ENCODE results near the gene PLEKHS1. TPM values are rescaled to one million over a fixed set of nuclear protein-coding genes. Genes with fewer than 3 reads are reported as not detected.
"Not testable (repeated sequence)": the region's sequence is repeated elsewhere in the genome, so short reads cannot be mapped to it uniquely, and the experiment has no call there.

The PLEKHS1 gene
- total RNA-seq, 1 donor from 2014 or later = not detected

- DNase-seq = no peak
- intact Hi-C loops (cut with DNase I) = no loop called here
- ATAC-seq (ENCODE audit: poor library complexity) = no peak
Measured at GRCh38 chr10:113736576-113736975, 14.9 kb upstream of the PLEKHS1 start.

GRCh38 chr10:113739031-113739430, 12.5 kb upstream of the PLEKHS1 start:
- no peak for ATAC-seq (ENCODE audit: poor library complexity)
- intact Hi-C loops (cut with DNase I) = no loop called here
- DNase-seq = no peak

GRCh38 chr10:113739577-113739976, 11.9 kb upstream of the PLEKHS1 start:
- intact Hi-C loops (cut with DNase I) = no loop called here
- DNase-seq (no peak), ATAC-seq (ENCODE audit: poor library complexity) (no peak)

GRCh38 chr10:113740850-113741249, 10.6 kb upstream of the PLEKHS1 start:
- intact Hi-C loops (cut with DNase I) = no loop called here
- ATAC-seq (ENCODE audit: poor library complexity) = no peak
- DNase-seq = no peak

GRCh38 chr10:113742466-113742865, 9.0 kb upstream of the PLEKHS1 start:
- ATAC-seq (ENCODE audit: poor library complexity) = no peak
- intact Hi-C loops (cut with DNase I) = no loop called here
- DNase-seq = no peak

GRCh38 chr10:113743594-113743993, 7.9 kb upstream of the PLEKHS1 start:
- no peak for ATAC-seq (ENCODE audit: poor library complexity)
- no peak for DNase-seq
- intact Hi-C loops (cut with DNase I) = no loop called here

GRCh38 chr10:113745374-113745773, 6.1 kb upstream of the PLEKHS1 start:
- ATAC-seq (ENCODE audit: poor library complexity) (no peak), DNase-seq (no peak)
- intact Hi-C loops (cut with DNase I) = no loop called here

GRCh38 chr10:113746217-113746957, 5.1 kb upstream of the PLEKHS1 start:
- intact Hi-C loops (cut with DNase I) = no loop called here
- ATAC-seq (ENCODE audit: poor library complexity) = peak; percentile 20
- no peak for DNase-seq

- DNase-seq (no peak), ATAC-seq (ENCODE audit: poor library complexity) (no peak)
- intact Hi-C loops (cut with DNase I) = no loop called here
Measured at GRCh38 chr10:113752553-113752952, 1.1 kb downstream of the PLEKHS1 start.

GRCh38 chr10:113753020-113753692, 1.7 kb downstream of the PLEKHS1 start:
- DNase-seq (no peak), ATAC-seq (ENCODE audit: poor library complexity) (no peak)
- intact Hi-C loops (cut with DNase I) = no loop called here

- DNase-seq (no peak), ATAC-seq (ENCODE audit: poor library complexity) (no peak)
- intact Hi-C loops (cut with DNase I) = no loop called here
Measured at GRCh38 chr10:113754125-113754524, 2.6 kb downstream of the PLEKHS1 start.

GRCh38 chr10:113754768-113755167, 3.3 kb downstream of the PLEKHS1 start:
- intact Hi-C loops (cut with DNase I) = no loop called here
- DNase-seq = no peak
- ATAC-seq (ENCODE audit: poor library complexity) = no peak

- no peak for ATAC-seq (ENCODE audit: poor library complexity)
- intact Hi-C loops (cut with DNase I) = no loop called here
- DNase-seq = no peak
Measured at GRCh38 chr10:113756940-113757543, 5.6 kb downstream of the PLEKHS1 start.

- no peak for ATAC-seq (ENCODE audit: poor library complexity)
- no peak for DNase-seq
- intact Hi-C loops (cut with DNase I) = no loop called here
Measured at GRCh38 chr10:113762083-113762482, 10.6 kb downstream of the PLEKHS1 start.

- peak; percentile 71 for ATAC-seq (ENCODE audit: poor library complexity)
- intact Hi-C loops (cut with DNase I) = no loop called here
- no peak for DNase-seq
Measured at GRCh38 chr10:113764582-113764981, 13.1 kb downstream of the PLEKHS1 start.

GRCh38 chr10:113765910-113766309, 14.4 kb downstream of the PLEKHS1 start:
- intact Hi-C loops (cut with DNase I) = no loop called here
- ATAC-seq (ENCODE audit: poor library complexity) (no peak), DNase-seq (no peak)

- DNase-seq = no peak
- intact Hi-C loops (cut with DNase I) = no loop called here
- no peak for ATAC-seq (ENCODE audit: poor library complexity)
Measured at GRCh38 chr10:113767222-113767621, 15.7 kb downstream of the PLEKHS1 start.

- DNase-seq (no peak), ATAC-seq (ENCODE audit: poor library complexity) (peak; percentile 61)
- intact Hi-C loops (cut with DNase I) = no loop called here
Measured at GRCh38 chr10:113770346-113770745, 18.9 kb downstream of the PLEKHS1 start.

- ATAC-seq (ENCODE audit: poor library complexity); intact Hi-C loops (cut with DNase I); DNase-seq: not testable (repeated sequence)
Measured at GRCh38 chr10:113771131-113771530, 19.6 kb downstream of the PLEKHS1 start.

GRCh38 chr10:113775686-113776294, 24.3 kb downstream of the PLEKHS1 start:
- intact Hi-C loops (cut with DNase I) = no loop called here
- no peak for ATAC-seq (ENCODE audit: poor library complexity)

More at GRCh38 chr10:113775686-113776294, 24.3 kb downstream of the PLEKHS1 start:
- no peak for DNase-seq

Data from Right ventricle myocardium superior (tissue), 1 donor.